ENCODE data around the gene CPA4. TPM values are rescaled to one million over a fixed set of nuclear protein-coding genes. Genes with fewer than 3 reads are reported as not detected.

The CPA4 gene
- total RNA-seq, 1 experiment from 2014 or later: 3.1 TPM

- DNase-seq (ENCODE audit: low read depth, low spot score) (peak; percentile 73), ATAC-seq (peak; percentile 88)
- Histone ChIP-seq H3K27ac (ENCODE audit: low read length) (no peak overlapping the region), H3K9me3 (ENCODE audit: control insufficient read depth, insufficient read depth, low read depth, low read length) (peaks cover 10% of the 10 kb centered on the region; the same call in 1 of the 2 replicates), H3K27me3 (ENCODE audit: control insufficient read depth, insufficient read depth, low read length) (no peaks in the 10 kb centered on the region), H3K36me3 (ENCODE audit: control insufficient read depth, insufficient read depth, low read length) (no peaks in the 10 kb centered on the region), H3K4me3 (ENCODE audit: low read depth in 2 of 2, low read length in 2 of 2) (no peak overlapping the region), H3K4me1 (ENCODE audit: control insufficient read depth, insufficient read depth, low read length) (no peaks in the 10 kb centered on the region; the same call in 1 of the 2 replicates)
- in situ Hi-C loops (cut with HindIII; ENCODE audit: low pct_unique_long_range_greater_than_20kb, low sequenced_read_pairs): no loop called here
- no TSS peak for BruUV-seq (replicated peaks)
- CTCF ChIA-PET: no interaction called here
- intact Hi-C loops (cut with micrococcal nuclease; ENCODE audit: unreplicated experiment): no loop called here
- TF ChIP-seq SIN3A (IDR thresholded peaks at IDR 0.05; ENCODE audit: borderline replicate concordance, insufficient read depth, low read depth, low read length): no peak
- no peak for TF ChIP-seq REST (IDR thresholded peaks at IDR 0.05; ENCODE audit: insufficient read depth in 1 of 2, low read depth in 2 of 2, low read length in 1 of 2)
- TF ChIP-seq CTCF (IDR thresholded peaks at IDR 0.05): no peak
- TF ChIP-seq TCF7L2 (IDR thresholded peaks at IDR 0.05; ENCODE audit: low read depth, low read length): no peak
- no peak for TF ChIP-seq POLR2AphosphoS5 (IDR thresholded peaks at IDR 0.05; ENCODE audit: low read depth, low read length)
- POLR2A ChIA-PET: no interaction called here
Measured at GRCh38 chr7:130363026-130363847, 70.3 kb downstream of the CPA4 start.

GRCh38 chr7:130364451-130364850 lies 71.5 kb downstream of the CPA4 start:
- H3K27me3 ChIP-seq (ENCODE audit: control insufficient read depth, insufficient read depth, low read length): no peaks in the 10 kb centered on the region
- no peak overlapping the region for H3K27ac ChIP-seq (ENCODE audit: low read length)
- in situ Hi-C loops (cut with HindIII; ENCODE audit: low pct_unique_long_range_greater_than_20kb, low sequenced_read_pairs): no loop called here
- no peak for DNase-seq (ENCODE audit: low read depth, low spot score)
- ChIA-PET POLR2A (no interaction called here), CTCF (no interaction called here)
- TF ChIP-seq SIN3A (IDR thresholded peaks at IDR 0.05; ENCODE audit: borderline replicate concordance, insufficient read depth, low read depth, low read length) (no peak), REST (IDR thresholded peaks at IDR 0.05; ENCODE audit: insufficient read depth in 1 of 2, low read depth in 2 of 2, low read length in 1 of 2) (no peak), CTCF (IDR thresholded peaks at IDR 0.05) (no peak), POLR2AphosphoS5 (IDR thresholded peaks at IDR 0.05; ENCODE audit: low read depth, low read length) (no peak), TCF7L2 (IDR thresholded peaks at IDR 0.05; ENCODE audit: low read depth, low read length) (no peak)
- intact Hi-C loops (cut with micrococcal nuclease; ENCODE audit: unreplicated experiment): no loop called here
- ATAC-seq: no peak
- H3K4me1 ChIP-seq (ENCODE audit: control insufficient read depth, insufficient read depth, low read length): peaks cover 7% of the 10 kb centered on the region
- peaks cover 5% of the 10 kb centered on the region; the same call in 1 of the 2 replicates for H3K9me3 ChIP-seq (ENCODE audit: control insufficient read depth, insufficient read depth, low read depth, low read length)
- no TSS peak for BruUV-seq (replicated peaks)
- H3K4me3 ChIP-seq (ENCODE audit: low read depth in 2 of 2, low read length in 2 of 2): no peak overlapping the region
- no peaks in the 10 kb centered on the region for H3K36me3 ChIP-seq (ENCODE audit: control insufficient read depth, insufficient read depth, low read length)
